H1 (cell line): Measurements from ENCODE around the gene TIAM2. TPM values are rescaled to one million over a fixed set of nuclear protein-coding genes. Genes with fewer than 3 reads are reported as not detected.

Experiments used
- CBX5 ChIP-seq: fragments of 300-800, 300-1000 bp; sonication (generic); IDR thresholded peaks from 2 replicates; pipeline ENCODE4 v1.7.1; 2016; ENCODE audit warnings: antibody characterized with exemption, low read length, low read depth
- KDM5A ChIP-seq: fragments of 200-600 bp; IDR thresholded peaks from 2 replicates; pipeline ENCODE4 v1.7.1; 2012; ENCODE audit warnings: mild to moderate bottlenecking, low read length, inconsistent platforms, mixed read lengths
- polyA plus RNA-seq, 7 experiments: library from polyadenylated mRNA; depleted of rRNA in 3 of 7; stranded (reverse) in 5 of 7; unstranded in 2 of 7; fragments of >200 nt in 5 of 7; fragments of 200-250 nt in 2 of 7; gene quantifications; 1 replicate in 5 of 7; 2 replicates in 1 of 7; 4 replicates in 1 of 7; pipeline versions ENCODE4 v1.2.1 to v1.2.3, GENCODE V29; 2011 to 2013; ENCODE audit warnings: missing spikeins in 2 of 7, mixed read lengths in 2 of 7
- total RNA-seq: library from RNA; stranded (reverse); fragmentation: NEBNext Ultra II Directional; extraction: Animal tissue kit (Norgen Biotek cat#: 25700); gene quantifications from 2 replicates; pipeline ENCODE4 v1.2.1, GENCODE V29; 2021
- TF ChIP-seq, protein P1 (sequence below): IDR thresholded peaks from 2 replicates; pipeline ENCODE4 v1.6.1; 2012; ENCODE audit warnings: inconsistent platforms

The TIAM2 gene
- total and polyA plus RNA-seq, 2 of the 8 experiments (the other 6 are each of a cell fraction or from before 2014, with no cell fraction given), result 7.4 to 23.9 TPM

DNA sequence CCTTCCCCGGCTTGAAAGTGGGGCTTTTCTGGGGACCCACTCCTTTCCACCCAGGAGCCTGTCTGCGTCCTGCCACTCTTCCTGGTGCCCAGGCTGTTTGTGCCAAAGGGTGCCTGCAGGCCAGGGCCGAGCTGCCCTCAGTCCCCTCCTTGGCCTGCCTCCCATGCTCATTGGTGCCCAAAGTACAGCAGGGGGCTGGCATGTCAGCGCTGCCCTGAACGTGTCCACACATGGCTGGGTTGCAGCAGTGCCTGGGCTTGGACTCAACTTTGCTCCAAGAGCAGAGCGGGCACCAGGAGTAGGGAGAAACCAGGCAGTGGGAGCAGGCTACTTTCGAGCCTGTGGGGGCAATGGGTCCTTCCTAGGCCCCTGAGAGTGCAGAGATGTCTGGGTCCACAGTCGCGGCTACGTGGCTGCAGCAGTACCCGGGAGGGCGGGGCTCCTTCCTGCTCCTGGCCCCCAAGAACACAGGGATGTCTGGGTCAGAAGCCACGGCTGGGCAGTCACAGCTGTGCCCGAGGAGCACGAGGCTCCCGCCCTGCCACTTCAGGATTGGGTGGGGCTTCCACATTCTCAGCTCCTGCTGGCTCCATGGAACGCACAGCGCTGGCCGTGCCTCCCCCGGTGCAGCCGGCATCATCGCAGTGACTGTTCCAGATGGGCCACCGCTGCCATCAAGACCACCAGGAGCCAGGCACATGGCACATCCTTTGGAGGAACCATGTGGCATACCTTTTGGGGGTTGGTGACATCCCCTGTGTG lies 218.7 kb downstream of the TIAM2 start (continued):
- TF ChIP-seq CBX5 (no peak), KDM5A (no peak)
- TF ChIP-seq, protein P1, sequence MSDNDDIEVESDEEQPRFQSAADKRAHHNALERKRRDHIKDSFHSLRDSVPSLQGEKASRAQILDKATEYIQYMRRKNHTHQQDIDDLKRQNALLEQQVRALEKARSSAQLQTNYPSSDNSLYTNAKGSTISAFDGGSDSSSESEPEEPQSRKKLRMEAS, result no peak
